GM12801 (cell line): ENCODE data around the gene GPR150.

Experiments
- TF ChIP-seq, protein P1 (sequence below): IDR thresholded peaks from one replicate; pipeline ENCODE4 v1.5.1; 2011; ENCODE audit warnings: control low read depth; ENCODE audit not compliant: insufficient read length; ENCODE audit errors: extremely low read depth

The GPR150 gene

DNA sequence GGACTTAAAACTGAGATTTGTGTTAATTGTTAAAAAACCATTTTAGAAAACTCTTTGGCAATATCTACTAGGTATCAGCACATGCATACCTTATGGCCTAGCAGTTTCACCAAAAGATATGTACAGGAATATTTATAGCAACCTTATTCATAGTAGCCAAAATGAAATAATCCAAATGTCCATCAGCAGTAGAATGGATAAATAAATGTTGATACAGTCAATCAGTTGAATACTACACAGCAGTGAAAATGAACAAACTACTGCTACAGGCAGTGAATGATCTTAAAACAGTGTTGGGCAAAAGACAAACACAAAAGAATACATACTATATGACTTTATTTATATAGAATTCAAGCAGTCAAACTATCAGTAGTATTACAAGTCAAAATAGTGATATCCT, 43.1 kb downstream of the GPR150 start:
- TF ChIP-seq, protein P1, sequence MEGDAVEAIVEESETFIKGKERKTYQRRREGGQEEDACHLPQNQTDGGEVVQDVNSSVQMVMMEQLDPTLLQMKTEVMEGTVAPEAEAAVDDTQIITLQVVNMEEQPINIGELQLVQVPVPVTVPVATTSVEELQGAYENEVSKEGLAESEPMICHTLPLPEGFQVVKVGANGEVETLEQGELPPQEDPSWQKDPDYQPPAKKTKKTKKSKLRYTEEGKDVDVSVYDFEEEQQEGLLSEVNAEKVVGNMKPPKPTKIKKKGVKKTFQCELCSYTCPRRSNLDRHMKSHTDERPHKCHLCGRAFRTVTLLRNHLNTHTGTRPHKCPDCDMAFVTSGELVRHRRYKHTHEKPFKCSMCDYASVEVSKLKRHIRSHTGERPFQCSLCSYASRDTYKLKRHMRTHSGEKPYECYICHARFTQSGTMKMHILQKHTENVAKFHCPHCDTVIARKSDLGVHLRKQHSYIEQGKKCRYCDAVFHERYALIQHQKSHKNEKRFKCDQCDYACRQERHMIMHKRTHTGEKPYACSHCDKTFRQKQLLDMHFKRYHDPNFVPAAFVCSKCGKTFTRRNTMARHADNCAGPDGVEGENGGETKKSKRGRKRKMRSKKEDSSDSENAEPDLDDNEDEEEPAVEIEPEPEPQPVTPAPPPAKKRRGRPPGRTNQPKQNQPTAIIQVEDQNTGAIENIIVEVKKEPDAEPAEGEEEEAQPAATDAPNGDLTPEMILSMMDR, result no peak

GRCh38 chr5:95664204-95664786, 44.4 kb downstream of the GPR150 start:
- TF ChIP-seq, protein P1, result no peak

GRCh38 chr5:95667061-95667618, 47.3 kb downstream of the GPR150 start:
- TF ChIP-seq, protein P1, result no peak

GRCh38 chr5:95667678-95668077, 47.8 kb downstream of the GPR150 start:
- TF ChIP-seq, protein P1, result no peak

DNA sequence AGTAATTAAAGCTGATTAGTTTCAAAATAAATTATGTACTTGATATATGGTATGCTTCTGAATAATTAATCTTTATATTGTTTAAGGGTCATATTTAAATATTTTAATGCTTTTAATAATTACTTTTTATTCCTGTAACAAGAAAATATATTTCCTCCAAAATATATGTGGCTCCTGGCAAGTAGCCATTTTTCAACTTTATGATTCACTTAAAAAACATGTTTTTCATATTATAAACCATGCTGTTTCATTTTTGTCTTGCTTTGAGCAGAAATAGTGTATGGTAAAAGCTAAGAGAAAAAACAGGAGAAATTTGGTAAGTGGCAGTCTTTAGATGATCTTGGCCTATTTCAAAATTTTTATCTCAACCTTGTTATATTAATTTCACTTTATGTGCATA, 48.3 kb downstream of the GPR150 start:
- TF ChIP-seq, protein P1, result no peak

GRCh38 chr5:95668728-95669127, 48.8 kb downstream of the GPR150 start:
- TF ChIP-seq, protein P1, result no peak

DNA sequence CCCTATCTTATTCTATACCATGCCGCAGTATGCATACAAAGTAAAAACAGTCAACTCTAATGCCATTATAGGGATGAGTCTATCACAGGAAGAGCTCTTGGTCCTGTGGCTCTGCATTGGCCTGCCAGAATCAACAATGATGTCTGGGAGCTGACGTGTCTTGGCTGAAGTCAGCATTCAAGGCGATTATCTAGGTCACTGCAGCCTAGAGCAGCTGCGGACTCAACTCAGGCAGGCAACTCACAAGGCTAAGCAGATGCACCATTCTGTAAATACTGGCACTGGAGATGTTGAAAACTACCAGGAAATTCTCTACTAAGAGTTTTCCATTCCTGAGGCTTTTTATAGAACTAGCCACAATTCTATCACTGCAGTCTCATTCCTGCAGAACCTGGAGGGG, 49.7 kb downstream of the GPR150 start:
- TF ChIP-seq, protein P1, result no peak
